GM21529 (cell line): ENCODE results near the gene C20orf204.
A peak's percentile ranks its signal among the peaks of the same experiment; 100 is the strongest.

ENCODE experiments used
- ATAC-seq: cut with Tn5 transposase; IDR thresholded peaks from one replicate; pipeline ENCODE4 v1.9.1; 2021; ENCODE audit not compliant: unreplicated experiment

C20orf204 gene

DNA sequence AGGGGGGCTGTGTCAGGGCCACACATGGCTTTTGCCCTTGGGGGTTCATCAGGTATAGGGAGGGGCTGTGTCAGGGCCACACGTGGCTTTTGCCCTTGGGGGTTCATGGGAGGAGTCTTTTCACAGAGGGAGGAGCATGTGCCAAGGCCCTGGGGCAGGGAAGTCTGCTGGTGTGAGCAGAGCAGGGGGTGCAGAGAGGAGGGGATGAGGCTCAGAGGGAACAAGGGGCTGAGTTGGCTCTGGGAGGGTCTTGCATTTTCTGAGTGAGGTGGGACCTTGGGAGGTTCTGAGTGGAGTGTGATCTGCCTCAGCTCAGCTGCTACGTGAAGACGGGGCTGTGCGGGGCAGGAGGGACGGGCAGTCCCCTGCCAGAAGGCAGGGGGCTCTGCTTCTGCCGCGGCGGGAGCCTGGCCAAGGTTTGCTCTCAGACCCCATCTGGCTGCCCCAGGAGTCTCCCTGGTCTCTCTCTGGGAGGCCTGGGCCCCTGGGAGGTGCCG, 19.5 kb downstream of the C20orf204 start:
- ATAC-seq = no peak

DNA sequence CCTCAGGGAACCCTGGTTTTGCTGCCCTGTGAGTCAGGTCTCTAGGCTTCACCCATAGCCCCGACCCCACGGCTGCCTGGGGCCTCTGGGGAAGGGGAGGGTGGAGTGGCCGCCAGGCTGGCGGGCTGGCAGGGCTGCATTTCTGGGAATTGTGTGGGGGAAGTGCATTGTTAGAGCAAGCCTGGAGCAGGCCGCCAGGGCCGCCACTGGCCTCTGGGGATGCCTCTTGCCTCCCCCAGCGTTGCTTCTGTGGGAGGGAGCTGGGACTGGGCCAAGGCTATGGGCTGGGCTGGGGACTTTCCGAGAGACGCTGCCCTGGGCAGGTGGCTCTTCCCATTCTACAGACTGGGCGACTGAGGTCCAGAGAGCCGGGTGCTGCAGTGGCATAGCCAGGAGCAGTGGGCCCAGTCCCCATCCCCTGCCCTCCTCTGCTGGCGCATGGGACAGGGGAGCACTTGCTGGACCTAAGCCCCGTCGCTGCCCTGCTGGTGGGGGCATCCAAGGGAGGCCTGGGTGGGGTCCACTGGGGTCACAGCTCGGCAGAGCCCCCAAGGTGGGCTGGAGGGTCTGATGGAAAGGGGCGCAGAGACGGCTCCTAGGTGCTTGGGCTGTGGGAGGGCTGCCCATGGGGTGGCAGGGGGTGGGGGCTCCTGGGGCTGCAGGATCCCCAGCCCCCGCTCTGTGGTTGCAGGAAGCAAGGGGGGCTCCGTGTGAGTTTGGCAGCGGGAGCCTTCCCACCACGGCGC, 20.1 kb downstream of the C20orf204 start:
- ATAC-seq = no peak

DNA sequence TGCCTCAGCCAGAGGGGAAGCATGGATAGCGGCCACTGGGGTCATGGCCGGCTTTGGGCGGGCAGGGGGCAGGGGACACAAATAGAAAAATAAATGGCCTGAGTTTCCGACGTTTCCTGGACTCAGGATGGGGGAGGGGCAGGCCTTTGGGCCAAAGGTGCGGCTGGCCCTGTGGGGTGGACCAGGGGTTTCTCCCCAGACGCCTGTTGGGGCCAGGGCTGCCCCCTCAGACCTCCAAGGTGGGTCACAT, 20.6 kb downstream of the C20orf204 start:
- no peak for ATAC-seq

DNA sequence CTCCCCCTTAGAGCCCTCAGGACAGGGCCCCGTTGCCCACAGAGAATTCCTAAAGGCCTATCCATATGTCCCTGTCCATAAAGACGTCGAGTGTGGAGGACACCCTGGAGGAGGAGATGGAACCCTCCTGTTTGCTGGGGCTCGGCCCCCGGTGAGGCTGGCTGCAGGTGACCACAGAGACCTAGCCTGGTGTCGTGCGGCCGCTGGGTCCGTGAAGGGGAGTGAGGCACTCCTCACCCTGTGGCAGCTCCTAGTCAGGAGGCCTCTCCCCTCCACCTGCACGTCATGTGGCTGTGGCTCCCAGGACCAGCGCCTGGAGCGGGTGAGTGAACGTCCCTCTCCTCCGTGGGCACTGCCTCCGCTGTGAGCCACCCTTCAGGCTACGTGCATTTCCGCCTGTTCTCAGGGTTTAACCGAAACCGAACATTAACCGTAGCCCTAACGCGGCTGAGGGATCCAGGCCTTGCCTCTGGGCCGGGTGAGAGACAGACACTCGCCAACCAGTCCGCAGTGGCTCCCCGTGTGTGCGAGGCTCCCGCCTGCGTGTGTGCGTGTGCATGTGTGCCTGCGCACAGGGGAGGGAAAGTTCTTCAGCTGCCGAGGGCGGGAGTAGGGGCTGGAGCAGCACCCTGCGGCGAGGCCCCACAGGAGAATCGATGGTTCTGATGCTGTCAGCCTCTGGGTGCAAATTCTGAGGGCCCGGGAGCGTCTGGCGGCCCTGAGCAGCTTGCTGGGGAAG, 21.1 kb downstream of the C20orf204 start:
- ATAC-seq = no peak

DNA sequence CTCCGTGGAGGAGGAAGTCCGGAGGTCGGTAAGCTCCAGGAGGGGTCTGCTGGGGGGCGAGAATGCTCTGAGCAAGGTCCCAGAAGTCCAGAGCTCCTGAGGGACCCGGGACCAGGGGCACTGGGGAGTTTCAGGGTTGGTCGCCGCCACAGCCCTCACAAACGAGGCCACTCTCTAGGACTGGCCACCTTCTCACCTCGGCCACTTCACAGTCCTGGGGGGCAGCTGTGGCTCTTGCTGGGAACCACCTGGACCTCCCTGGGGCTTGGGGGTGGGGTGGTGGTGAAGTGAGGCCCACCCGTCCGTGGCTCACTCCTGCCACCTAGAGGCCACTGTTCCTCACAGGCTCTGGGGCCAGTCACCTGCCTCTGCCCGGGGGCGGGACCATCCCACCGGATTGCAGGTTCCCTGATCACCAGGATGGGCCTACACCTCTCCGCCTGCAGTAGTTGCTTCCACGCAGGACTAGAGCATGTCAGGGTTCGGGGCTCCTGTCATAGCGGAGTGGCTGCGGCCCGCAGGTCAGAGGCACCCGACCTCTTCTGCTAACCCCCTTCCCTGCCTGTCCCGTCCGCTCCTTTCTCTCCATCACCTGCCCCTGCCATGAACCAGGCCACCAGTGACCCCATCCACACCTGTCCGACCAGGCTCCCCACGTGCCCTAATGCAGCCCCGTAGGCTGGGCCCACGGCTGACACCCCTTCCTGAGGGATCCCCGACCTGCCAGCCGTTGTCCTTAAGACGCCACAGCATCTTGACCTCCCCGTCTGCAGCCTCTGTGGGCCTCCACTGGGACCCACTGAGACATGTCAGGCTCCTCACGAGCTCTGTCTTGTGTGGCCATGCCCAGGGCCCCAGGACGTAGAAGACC, 21.9 kb downstream of the C20orf204 start:
- peak; percentile 46 for ATAC-seq

DNA sequence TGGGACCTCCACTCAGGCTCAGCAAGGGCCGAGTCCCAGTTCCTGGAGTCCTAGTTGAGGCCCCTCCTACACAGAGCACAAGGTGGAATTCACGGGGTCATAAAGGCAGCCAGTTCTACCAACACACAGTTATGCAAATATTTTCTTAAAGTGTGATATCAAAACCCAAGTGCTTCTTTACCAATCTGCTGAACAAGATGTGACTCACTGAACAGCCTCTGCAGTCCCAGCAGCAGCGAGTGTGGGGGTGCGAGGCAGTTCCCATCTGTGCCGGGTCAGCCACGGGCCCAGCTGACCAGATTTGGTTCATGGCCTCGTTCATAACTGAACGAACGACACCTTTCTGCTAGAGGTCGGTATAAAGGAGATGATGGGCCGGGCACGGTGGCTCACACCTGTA, 22.6 kb downstream of the C20orf204 start:
- no peak for ATAC-seq

DNA sequence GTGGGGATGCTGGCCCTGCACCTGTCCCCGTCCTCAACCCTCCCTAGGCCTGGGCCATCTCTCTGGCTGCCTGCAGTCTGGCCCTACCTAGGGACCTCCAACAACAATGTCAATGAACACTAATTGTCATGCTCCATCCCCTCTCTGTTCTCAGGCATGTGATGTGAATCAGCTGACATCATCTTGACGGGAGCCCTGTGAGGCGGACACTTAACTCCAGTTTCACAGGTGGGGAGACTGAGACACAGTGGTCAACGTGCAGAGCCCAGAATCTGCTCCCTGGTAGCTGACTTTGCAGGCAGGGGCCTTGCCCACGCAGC, 26.3 kb downstream of the C20orf204 start:
- ATAC-seq = no peak

DNA sequence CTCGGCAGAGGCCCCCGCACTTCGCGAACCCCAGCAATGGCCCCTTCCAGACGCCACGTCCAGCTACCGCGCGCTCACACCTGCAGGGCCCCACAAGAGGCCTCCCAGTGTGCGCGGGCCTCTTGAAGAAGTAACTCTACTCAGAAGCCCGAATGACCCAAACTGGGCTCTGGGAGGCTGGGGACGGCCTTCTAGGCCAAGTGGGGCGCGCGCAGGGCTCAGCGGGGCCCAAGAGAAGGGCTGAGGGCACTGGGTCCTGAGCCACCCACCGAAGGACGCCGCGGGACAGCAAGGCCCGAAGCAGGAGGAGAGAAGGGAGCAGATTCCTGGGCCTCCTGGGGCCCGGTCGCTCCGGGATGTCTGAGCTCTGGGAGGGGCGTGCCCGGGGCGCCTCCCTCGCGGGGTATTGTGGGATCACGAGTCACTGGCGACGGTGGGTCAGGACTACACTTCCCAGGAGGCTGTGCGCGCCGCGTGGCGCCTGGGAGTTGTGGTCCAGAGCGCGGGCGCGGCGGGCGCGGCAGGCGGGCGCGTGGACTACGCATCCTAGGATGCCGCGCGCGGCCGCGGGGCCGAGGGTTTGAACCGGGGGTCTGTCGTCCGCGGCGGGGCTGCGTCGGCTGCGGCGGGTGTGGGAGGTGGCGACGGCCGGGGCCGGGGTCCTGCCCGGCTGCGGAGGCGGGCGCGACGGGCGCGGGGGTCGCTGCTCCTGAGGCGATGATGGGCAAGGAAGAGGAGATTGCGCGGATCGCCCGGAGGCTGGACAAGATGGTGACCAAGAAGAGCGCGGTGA, 26.8 kb downstream of the C20orf204 start, which contains the start of gene TCEA2:
TCEA2 (plus strand) TSS at position 603 of the 793 bp plus-strand sequence; CDS start at position 718, 115 bp downstream.
- peak; percentile 79 for ATAC-seq

DNA sequence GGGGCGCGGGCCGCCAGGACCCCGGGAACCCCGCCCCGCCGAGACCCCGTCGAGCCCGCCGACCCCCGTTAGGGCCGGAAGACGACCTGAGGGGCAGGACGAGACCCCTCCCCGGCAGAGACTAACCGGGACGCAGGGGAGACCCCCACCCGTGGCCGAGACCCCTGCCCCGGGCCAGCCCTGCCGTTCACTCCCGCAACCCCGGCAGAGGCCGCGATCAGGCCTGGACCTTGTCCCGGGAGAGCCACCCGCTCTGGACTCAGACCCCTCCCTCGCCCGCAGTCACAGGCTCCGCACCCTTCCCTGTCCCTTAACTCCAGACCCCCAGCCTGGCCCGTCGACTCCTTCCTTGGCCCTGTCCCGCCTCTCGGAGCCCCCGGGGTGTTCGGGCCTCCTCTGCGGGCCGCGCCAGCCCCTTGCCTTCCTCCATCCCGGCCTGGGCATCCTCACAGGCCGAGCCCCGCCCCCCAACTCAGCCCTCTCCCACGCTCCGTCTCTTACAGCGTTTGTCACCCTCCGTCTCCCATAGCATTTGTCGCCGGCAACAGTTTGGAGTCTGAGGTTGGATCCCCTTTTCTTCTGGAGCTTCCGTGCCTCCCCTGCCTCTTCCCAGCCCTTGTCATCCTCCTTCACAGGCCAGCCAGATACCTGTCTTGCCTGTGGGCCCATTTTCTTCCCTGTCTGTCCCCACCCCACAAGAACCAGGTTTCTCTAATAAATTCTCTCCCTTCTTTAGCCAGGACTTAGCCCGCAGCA, 27.6 kb downstream of the C20orf204 start:
- ATAC-seq = no peak

DNA sequence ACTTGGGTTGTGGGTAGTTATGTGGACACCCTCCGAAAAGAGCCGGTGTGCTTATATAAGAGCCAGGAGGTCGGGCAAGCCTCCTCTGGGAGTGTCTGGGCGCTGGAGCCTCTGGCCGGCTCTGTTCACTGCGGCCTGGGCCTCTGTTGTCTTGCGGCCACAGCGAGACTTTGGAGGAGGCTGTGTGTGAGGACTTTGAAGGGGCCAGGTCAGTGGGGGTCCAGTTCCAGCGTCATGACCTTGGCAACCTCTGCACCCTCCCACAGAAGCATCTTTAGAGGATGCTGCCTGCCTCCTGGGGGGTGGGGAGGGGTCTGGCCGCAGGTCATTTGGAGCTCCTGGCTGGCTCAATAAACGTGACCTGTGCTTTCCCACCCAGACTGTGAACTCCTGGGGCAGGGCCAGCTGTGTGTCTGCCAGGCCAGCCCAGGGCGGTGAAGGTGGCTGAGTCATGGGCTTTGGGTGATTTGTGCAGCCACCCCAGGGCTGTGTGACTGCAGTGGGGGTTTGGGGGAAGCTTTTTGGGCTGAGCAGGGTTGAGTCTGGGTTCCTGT, 28.2 kb downstream of the C20orf204 start:
- no peak for ATAC-seq

DNA sequence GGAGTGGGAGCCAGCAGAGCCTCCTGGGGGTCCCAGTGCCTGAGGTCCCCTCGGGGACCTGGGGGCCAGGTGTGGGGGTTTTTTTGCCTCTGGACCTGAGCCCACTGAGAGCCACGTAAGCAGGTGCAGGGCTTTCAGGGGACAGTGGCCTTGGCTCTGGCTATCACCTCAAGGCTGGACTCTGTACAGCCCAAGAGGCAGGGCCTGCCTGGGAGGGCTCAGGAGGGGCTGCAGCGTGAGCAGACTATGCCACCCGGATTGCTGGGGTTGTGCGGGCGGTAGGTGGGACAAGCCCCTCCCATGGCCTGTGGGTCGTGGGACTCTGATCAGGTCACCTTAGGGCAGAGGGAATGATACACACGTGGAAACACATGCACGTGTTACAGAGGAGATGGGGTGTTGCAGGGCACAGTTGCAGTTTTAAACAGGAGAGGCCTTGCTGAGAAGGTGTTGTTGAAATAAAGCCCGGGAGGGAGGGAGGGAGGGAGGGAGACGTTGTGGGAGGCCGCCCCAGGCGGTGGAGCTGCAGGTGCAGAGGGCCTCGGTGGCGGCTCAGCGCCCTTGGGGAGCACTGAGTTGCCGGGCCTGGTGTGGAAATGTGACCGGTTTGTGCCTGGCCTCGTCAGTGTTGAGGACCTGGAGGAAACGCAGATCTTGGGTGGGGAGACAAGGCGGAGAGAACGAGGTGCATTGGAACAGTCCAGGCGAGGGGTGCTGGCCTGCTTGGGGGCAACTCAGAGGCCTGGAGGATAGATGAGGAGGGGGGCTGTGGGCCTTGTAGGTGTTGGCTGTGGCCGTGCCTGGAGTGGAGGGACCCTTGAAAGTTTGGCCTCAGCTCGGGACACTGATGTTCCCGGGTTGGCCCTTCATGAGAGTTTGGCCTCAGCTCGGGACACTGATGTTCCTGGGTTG, 29.3 kb downstream of the C20orf204 start:
- ATAC-seq = no peak

DNA sequence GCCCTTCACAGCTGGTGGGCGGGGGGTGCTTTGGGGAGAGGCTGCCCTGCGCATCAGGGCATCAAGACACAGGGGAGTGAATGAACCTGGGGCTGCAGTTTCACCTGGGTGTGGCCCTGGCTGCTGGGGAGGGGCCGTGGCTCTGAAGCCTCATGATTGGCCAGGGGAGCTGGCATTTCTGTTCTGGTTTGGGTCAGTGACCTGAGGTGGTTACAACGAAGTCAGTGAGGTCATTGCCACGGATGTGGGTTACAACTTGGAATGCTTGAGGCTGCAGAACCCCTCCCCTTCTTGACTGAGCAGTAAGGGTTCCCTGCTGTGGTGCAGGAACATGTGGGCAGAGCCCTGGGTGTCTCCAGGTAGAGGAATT, 30.0 kb downstream of the C20orf204 start:
- ATAC-seq = peak; percentile 47

DNA sequence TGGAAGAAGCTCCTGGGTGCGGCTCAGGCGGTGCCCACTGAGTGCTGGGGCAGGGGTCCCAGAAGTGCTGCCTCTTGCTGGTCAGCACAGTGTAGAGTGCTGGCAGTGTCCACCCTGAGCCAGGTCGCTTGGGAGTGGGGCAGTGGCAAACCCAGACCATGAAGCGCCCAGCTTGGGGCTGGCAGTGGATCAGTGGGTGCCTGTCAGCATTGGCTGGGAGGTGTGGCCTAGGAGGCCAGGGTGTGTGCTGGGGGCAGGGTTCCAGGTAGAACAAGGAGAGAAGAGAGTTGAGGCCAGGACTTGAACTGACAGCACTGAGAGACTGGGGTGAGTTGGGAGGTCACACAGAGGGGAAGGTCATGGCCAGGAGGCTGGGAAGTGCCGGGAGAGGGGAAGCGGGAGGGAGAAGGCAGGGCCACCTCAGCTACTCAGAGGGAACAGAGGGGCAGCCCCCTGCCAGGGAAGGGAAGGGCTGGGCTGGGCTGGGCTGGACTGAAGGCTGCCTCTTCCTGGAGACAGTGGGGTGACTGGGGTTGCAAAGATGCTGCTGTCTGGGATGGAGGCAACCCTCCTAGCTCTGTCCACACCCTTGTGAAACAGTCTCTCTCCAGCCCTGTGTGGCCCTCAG, 31.1 kb downstream of the C20orf204 start:
- ATAC-seq = no peak

DNA sequence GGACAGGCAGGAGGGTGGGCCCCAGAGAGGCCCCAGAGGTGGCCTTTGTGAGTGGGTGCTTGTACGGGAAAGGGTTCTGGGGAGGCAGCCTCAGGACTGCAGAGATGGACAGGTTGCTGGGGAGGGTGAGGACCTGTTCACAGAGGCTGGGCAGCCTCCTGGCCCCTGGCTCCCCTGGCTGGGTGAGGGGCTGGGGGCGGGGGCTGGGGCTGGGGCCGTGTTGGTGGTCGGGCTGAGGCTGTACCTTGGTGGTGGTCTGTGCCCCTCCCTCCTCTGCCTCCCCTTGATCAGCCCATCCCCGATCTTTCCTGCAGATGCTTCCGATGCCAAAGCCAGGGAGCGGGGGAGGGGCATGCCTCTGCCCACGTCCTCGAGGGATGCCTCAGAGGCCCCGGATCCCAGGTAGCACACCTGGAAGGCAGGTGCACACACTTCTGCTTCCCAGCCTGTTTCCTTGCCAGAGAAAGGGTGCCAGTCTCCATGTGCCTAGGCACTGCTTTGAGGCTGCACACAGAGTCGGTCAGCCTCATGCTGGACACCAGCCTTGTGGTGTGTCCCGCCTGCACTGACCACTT, 31.8 kb downstream of the C20orf204 start:
- no peak for ATAC-seq

DNA sequence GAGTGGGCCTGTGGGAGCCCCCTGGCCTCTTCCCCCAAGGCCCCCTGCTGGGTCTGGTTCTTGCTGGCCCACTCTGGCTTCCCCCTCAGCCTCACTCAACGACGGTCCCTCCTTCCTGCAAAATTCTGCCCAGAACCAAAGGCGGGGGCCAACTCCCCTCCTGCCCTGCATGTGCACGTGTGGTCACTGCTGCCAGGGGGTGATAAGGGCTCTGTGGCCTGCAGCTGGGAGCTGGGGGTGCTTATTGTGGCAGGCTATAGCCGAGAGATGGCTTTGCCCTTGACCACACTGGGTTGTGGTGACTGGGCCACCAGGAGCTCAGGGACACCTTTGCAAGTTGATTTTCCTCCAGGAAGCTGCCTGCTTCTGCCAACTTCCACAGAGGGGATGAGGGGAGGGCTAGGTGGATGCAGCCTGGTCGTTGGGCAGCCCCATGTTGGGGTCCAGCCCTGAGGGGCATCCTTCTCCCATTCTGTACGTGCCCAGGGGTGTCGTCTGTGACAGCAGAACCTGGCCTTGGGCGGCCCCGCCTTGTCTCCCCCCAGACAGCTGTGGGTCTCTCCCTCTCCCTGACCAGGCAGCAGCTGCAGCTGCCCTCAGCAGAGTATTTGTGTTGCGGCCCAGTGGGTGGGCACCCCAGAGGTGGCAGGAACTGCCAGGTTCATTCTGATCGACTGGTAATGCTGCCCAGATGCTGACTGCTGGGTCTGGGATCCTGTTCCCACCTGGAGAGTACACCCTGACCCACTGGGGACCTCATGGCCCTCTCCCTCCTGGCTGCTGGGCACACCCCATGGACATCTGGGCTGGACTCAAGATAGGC, 32.6 kb downstream of the C20orf204 start:
- ATAC-seq = no peak

DNA sequence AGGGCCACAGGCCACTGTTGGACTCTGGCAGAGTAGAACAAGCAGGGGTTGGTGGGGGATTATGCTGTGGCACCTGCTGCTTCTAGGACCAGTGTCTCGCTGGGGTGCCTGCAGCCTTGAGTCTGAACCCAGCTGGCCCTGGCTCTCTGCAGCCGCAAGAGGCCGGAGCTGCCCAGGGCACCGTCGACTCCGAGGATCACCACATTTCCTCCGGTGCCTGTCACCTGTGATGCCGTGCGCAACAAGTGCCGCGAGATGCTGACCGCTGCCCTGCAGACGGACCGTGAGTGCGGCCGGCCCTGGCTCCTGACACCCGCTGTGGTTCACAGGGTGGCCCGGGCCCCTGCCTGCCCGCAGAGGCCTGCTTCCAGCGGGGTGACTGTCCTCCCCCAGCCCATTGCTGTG, 33.2 kb downstream of the C20orf204 start:
- no peak for ATAC-seq

DNA sequence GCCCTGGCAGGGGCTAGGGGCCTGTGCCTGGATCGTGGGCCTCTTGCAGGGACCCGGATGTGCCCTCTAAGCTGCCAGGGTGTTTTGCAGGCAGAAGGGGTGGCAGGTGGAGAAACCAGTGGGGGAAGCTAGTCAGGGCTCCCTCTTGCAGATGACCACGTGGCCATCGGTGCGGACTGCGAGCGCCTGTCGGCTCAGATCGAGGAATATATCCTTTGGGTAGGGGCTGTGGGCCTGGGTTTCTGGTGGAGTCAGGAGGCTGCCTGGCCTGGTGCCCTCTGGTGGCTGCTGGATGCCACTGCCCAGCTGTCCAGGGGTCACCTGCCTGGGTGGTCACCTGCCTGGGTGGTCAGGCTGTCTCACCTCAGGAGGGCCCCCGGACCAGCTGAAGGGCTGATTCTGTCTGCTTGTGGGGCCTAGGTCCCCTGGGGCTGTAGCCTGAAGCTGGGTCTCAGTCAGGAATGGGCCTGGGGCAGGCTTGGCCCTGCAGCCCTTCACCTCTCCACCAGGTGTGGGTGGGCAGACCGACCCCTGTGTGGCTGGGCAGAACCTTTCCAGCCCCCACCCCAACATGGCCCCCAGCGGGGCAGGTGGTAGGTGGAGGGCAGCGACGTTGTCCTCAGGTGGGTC, 33.7 kb downstream of the C20orf204 start:
- no peak for ATAC-seq
